ENCODE measurements around the gene DOCK2. TPM values are rescaled to one million over a fixed set of nuclear protein-coding genes. Genes with fewer than 3 reads are reported as not detected.

Gene DOCK2
- total and polyA plus RNA-seq, 2 donors: 34.6 to 99.4 TPM

- DNase-seq (ENCODE audit: low read depth in 6 of 9, low spot score in 9 of 9): no peak
These were observed 477.2 kb downstream of the DOCK2 start for GRCh38 chr5:170114271-170114670.

GRCh38 chr5:170115925-170116324, 478.9 kb downstream of the DOCK2 start:
- H3K36me3 ChIP-seq (ENCODE audit: control insufficient read depth in 2 of 2, insufficient read depth in 2 of 2, low read length in 1 of 2): no peaks in the 10 kb centered on the region
- no peaks in the 10 kb centered on the region for H3K4me1 ChIP-seq (ENCODE audit: control insufficient read depth in 2 of 2, insufficient read depth in 2 of 2, low read length in 2 of 2)
- no peaks in the 10 kb centered on the region for H3K27me3 ChIP-seq (ENCODE audit: control insufficient read depth in 2 of 2, insufficient read depth in 1 of 2, low read length in 1 of 2)
- H3K9me3 ChIP-seq (ENCODE audit: control insufficient read depth in 2 of 2, insufficient read depth in 1 of 2, low read length in 1 of 2): no peaks in the 10 kb centered on the region
- no peak for DNase-seq (ENCODE audit: low read depth in 6 of 9, low spot score in 9 of 9)
- H3K27ac ChIP-seq (ENCODE audit: low read depth in 1 of 2, low read length in 1 of 2): no peak overlapping the region
- 92% methylated on average over 2 of the region's 2 CpGs for WGBS
- no peak overlapping the region for H3K4me3 ChIP-seq (ENCODE audit: low read length in 2 of 2)

More at GRCh38 chr5:170114271-170114670, 477.2 kb downstream of the DOCK2 start:
- 90% methylated on average over 7 of the region's 7 CpGs for WGBS
- Histone ChIP-seq H3K36me3 (ENCODE audit: control insufficient read depth in 2 of 2, insufficient read depth in 2 of 2, low read length in 1 of 2) (no peaks in the 10 kb centered on the region), H3K4me3 (ENCODE audit: low read length in 2 of 2) (no peak overlapping the region), H3K4me1 (ENCODE audit: control insufficient read depth in 2 of 2, insufficient read depth in 2 of 2, low read length in 2 of 2) (no peaks in the 10 kb centered on the region), H3K27me3 (ENCODE audit: control insufficient read depth in 2 of 2, insufficient read depth in 1 of 2, low read length in 1 of 2) (no peaks in the 10 kb centered on the region), H3K27ac (ENCODE audit: low read depth in 1 of 2, low read length in 1 of 2) (no peak overlapping the region), H3K9me3 (ENCODE audit: control insufficient read depth in 2 of 2, insufficient read depth in 1 of 2, low read length in 1 of 2) (no peaks in the 10 kb centered on the region)

GRCh38 chr5:170117736-170118135, 480.7 kb downstream of the DOCK2 start:
- WGBS: 96% methylated on average over 2 of the region's 2 CpGs
- H3K27me3 ChIP-seq (ENCODE audit: control insufficient read depth in 2 of 2, insufficient read depth in 1 of 2, low read length in 1 of 2): peaks cover 0 to 3% of the 10 kb centered on the region in 2 donors
- DNase-seq (ENCODE audit: low read depth in 6 of 9, low spot score in 9 of 9): no peak
- H3K4me1 ChIP-seq (ENCODE audit: control insufficient read depth in 2 of 2, insufficient read depth in 2 of 2, low read length in 2 of 2): no peaks in the 10 kb centered on the region
- H3K36me3 ChIP-seq (ENCODE audit: control insufficient read depth in 2 of 2, insufficient read depth in 2 of 2, low read length in 1 of 2): no peaks in the 10 kb centered on the region
- H3K4me3 ChIP-seq (ENCODE audit: low read length in 2 of 2): no peak overlapping the region
- H3K9me3 ChIP-seq (ENCODE audit: control insufficient read depth in 2 of 2, insufficient read depth in 1 of 2, low read length in 1 of 2): no peaks in the 10 kb centered on the region
- H3K27ac ChIP-seq (ENCODE audit: low read depth in 1 of 2, low read length in 1 of 2): no peak overlapping the region

- no peak for DNase-seq (ENCODE audit: low read depth in 6 of 9, low spot score in 9 of 9)
- no peaks in the 10 kb centered on the region for H3K36me3 ChIP-seq (ENCODE audit: control insufficient read depth in 2 of 2, insufficient read depth in 2 of 2, low read length in 1 of 2)
- no peaks in the 10 kb centered on the region for H3K4me1 ChIP-seq (ENCODE audit: control insufficient read depth in 2 of 2, insufficient read depth in 2 of 2, low read length in 2 of 2)
- no peak overlapping the region for H3K27ac ChIP-seq (ENCODE audit: low read depth in 1 of 2, low read length in 1 of 2)
- H3K9me3 ChIP-seq (ENCODE audit: control insufficient read depth in 2 of 2, insufficient read depth in 1 of 2, low read length in 1 of 2): no peaks in the 10 kb centered on the region
- 95% methylated on average over 2 of the region's 2 CpGs for WGBS
- peaks cover 0 to 3% of the 10 kb centered on the region in 2 donors for H3K27me3 ChIP-seq (ENCODE audit: control insufficient read depth in 2 of 2, insufficient read depth in 1 of 2, low read length in 1 of 2)
- H3K4me3 ChIP-seq (ENCODE audit: low read length in 2 of 2): no peak overlapping the region
These were observed 483.5 kb downstream of the DOCK2 start for GRCh38 chr5:170120576-170120975.

GRCh38 chr5:170121321-170121720, 484.2 kb downstream of the DOCK2 start:
- Histone ChIP-seq H3K27ac (ENCODE audit: low read depth in 1 of 2, low read length in 1 of 2) (no peak overlapping the region), H3K36me3 (ENCODE audit: control insufficient read depth in 2 of 2, insufficient read depth in 2 of 2, low read length in 1 of 2) (no peaks in the 10 kb centered on the region), H3K4me1 (ENCODE audit: control insufficient read depth in 2 of 2, insufficient read depth in 2 of 2, low read length in 2 of 2) (no peaks in the 10 kb centered on the region), H3K27me3 (ENCODE audit: control insufficient read depth in 2 of 2, insufficient read depth in 1 of 2, low read length in 1 of 2) (peaks cover 0 to 3% of the 10 kb centered on the region in 2 donors), H3K9me3 (ENCODE audit: control insufficient read depth in 2 of 2, insufficient read depth in 1 of 2, low read length in 1 of 2) (no peaks in the 10 kb centered on the region), H3K4me3 (ENCODE audit: low read length in 2 of 2) (no peak overlapping the region)
- WGBS: 93% methylated on average over 7 of the region's 7 CpGs
- DNase-seq (ENCODE audit: low read depth in 6 of 9, low spot score in 9 of 9): no peak

- 95% methylated on average over 1 of the region's 1 CpG for WGBS
- H3K4me3 ChIP-seq (ENCODE audit: low read length in 2 of 2): no peak overlapping the region
These were observed 489.0 kb downstream of the DOCK2 start for GRCh38 chr5:170126061-170126460.

GRCh38 chr5:170126626-170127025, 489.6 kb downstream of the DOCK2 start:
- H3K27me3 ChIP-seq (ENCODE audit: control insufficient read depth in 2 of 2, insufficient read depth in 1 of 2, low read length in 1 of 2): peaks cover 0 to 3% of the 10 kb centered on the region in 2 donors
- H3K4me3 ChIP-seq (ENCODE audit: low read length in 2 of 2): no peak overlapping the region
- no peaks in the 10 kb centered on the region for H3K36me3 ChIP-seq (ENCODE audit: control insufficient read depth in 2 of 2, insufficient read depth in 2 of 2, low read length in 1 of 2)
- no peaks in the 10 kb centered on the region for H3K4me1 ChIP-seq (ENCODE audit: control insufficient read depth in 2 of 2, insufficient read depth in 2 of 2, low read length in 2 of 2)
- H3K27ac ChIP-seq (ENCODE audit: low read depth in 1 of 2, low read length in 1 of 2): no peak overlapping the region
- WGBS: 86% methylated on average over 1 of the region's 1 CpG
- no peak for DNase-seq (ENCODE audit: low read depth in 6 of 9, low spot score in 9 of 9)
- no peaks in the 10 kb centered on the region for H3K9me3 ChIP-seq (ENCODE audit: control insufficient read depth in 2 of 2, insufficient read depth in 1 of 2, low read length in 1 of 2)

More at GRCh38 chr5:170126061-170126460, 489.0 kb downstream of the DOCK2 start:
- H3K4me1 ChIP-seq (ENCODE audit: control insufficient read depth in 2 of 2, insufficient read depth in 2 of 2, low read length in 2 of 2): no peaks in the 10 kb centered on the region
- peaks cover 0 to 3% of the 10 kb centered on the region in 2 donors for H3K27me3 ChIP-seq (ENCODE audit: control insufficient read depth in 2 of 2, insufficient read depth in 1 of 2, low read length in 1 of 2)
- H3K9me3 ChIP-seq (ENCODE audit: control insufficient read depth in 2 of 2, insufficient read depth in 1 of 2, low read length in 1 of 2): no peaks in the 10 kb centered on the region
- H3K36me3 ChIP-seq (ENCODE audit: control insufficient read depth in 2 of 2, insufficient read depth in 2 of 2, low read length in 1 of 2): no peaks in the 10 kb centered on the region
- no peak overlapping the region for H3K27ac ChIP-seq (ENCODE audit: low read depth in 1 of 2, low read length in 1 of 2)
- no peak for DNase-seq (ENCODE audit: low read depth in 6 of 9, low spot score in 9 of 9)

GRCh38 chr5:170131235-170131634, 494.2 kb downstream of the DOCK2 start:
- H3K27me3 ChIP-seq (ENCODE audit: control insufficient read depth in 2 of 2, insufficient read depth in 1 of 2, low read length in 1 of 2): no peaks in the 10 kb centered on the region
- no peaks in the 10 kb centered on the region for H3K9me3 ChIP-seq (ENCODE audit: control insufficient read depth in 2 of 2, insufficient read depth in 1 of 2, low read length in 1 of 2)
- H3K27ac ChIP-seq (ENCODE audit: low read depth in 1 of 2, low read length in 1 of 2): no peak overlapping the region
- H3K36me3 ChIP-seq (ENCODE audit: control insufficient read depth in 2 of 2, insufficient read depth in 2 of 2, low read length in 1 of 2): no peaks in the 10 kb centered on the region
- DNase-seq (ENCODE audit: low read depth in 6 of 9, low spot score in 9 of 9): no peak
- H3K4me1 ChIP-seq (ENCODE audit: control insufficient read depth in 2 of 2, insufficient read depth in 2 of 2, low read length in 2 of 2): no peaks in the 10 kb centered on the region
- 95% methylated on average over 3 of the region's 3 CpGs for WGBS
- H3K4me3 ChIP-seq (ENCODE audit: low read length in 2 of 2): no peak overlapping the region

GRCh38 chr5:170132269-170132975, 495.3 kb downstream of the DOCK2 start:
- no peaks in the 10 kb centered on the region for H3K36me3 ChIP-seq (ENCODE audit: control insufficient read depth in 2 of 2, insufficient read depth in 2 of 2, low read length in 1 of 2)
- H3K9me3 ChIP-seq (ENCODE audit: control insufficient read depth in 2 of 2, insufficient read depth in 1 of 2, low read length in 1 of 2): no peaks in the 10 kb centered on the region
- H3K27ac ChIP-seq (ENCODE audit: low read depth in 1 of 2, low read length in 1 of 2): no peak overlapping the region
- DNase-seq (ENCODE audit: low read depth in 6 of 9, low spot score in 9 of 9): no peak
- H3K27me3 ChIP-seq (ENCODE audit: control insufficient read depth in 2 of 2, insufficient read depth in 1 of 2, low read length in 1 of 2): no peaks in the 10 kb centered on the region
- H3K4me1 ChIP-seq (ENCODE audit: control insufficient read depth in 2 of 2, insufficient read depth in 2 of 2, low read length in 2 of 2): no peaks in the 10 kb centered on the region
- 81% methylated on average over 4 of the region's 4 CpGs for WGBS
- H3K4me3 ChIP-seq (ENCODE audit: low read length in 2 of 2): no peak overlapping the region

Data from thymus (tissue), 11 donors.